HK-2 (cell line): ENCODE data around the gene OAS3.
A peak's percentile ranks its signal among the peaks of the same experiment; 100 is the strongest.
"Not testable (repeated sequence)": the region's sequence is repeated elsewhere in the genome, so short reads cannot be mapped to it uniquely, and the experiment has no call there.

Experiments
- DNase-seq: peaks from one replicate; pipeline ENCODE4 v3.0.0-alpha.2; 2018; ENCODE audit not compliant: unreplicated experiment

OAS3 gene

GRCh38 chr12:112937741-112938719 is at the start of gene OAS3:
Gene OAS3 (plus strand): TSS chr12:112938474. CDS start chr12:112938531, 57 bp downstream.
- peak; percentile 78 for DNase-seq

GRCh38 chr12:112891093-112892024 is 46.9 kb upstream of the OAS3 start:
- DNase-seq: no peak

- no peak for DNase-seq
These were observed 45.4 kb upstream of the OAS3 start for GRCh38 chr12:112892856-112893255.

GRCh38 chr12:112894128-112894527 is 44.1 kb upstream of the OAS3 start:
- no peak for DNase-seq

GRCh38 chr12:112898380-112898779 is 39.9 kb upstream of the OAS3 start:
- no peak for DNase-seq

GRCh38 chr12:112900298-112901145 is 37.8 kb upstream of the OAS3 start:
- DNase-seq: peak; percentile 20

GRCh38 chr12:112901271-112901670 is 37.0 kb upstream of the OAS3 start:
- DNase-seq: no peak

GRCh38 chr12:112904571-112904970 is 33.7 kb upstream of the OAS3 start:
- no peak for DNase-seq

GRCh38 chr12:112905451-112906089 is 32.7 kb upstream of the OAS3 start:
- DNase-seq: no peak

GRCh38 chr12:112906712-112907414 is 31.4 kb upstream of the OAS3 start, which contains the start of gene OAS1:
Gene OAS1 (plus strand): TSS chr12:112906962. CDS start chr12:112907040, 78 bp downstream.
- peak; percentile 8 for DNase-seq

GRCh38 chr12:112907415-112908157 is 30.7 kb upstream of the OAS3 start:
- DNase-seq: no peak

GRCh38 chr12:112908548-112908947 is 29.7 kb upstream of the OAS3 start:
- no peak for DNase-seq

GRCh38 chr12:112909693-112910092 is 28.6 kb upstream of the OAS3 start:
- DNase-seq: no peak

- no peak for DNase-seq
These were observed 25.1 kb upstream of the OAS3 start for GRCh38 chr12:112913038-112913688.

- DNase-seq: not testable (repeated sequence)
These were observed 24.4 kb upstream of the OAS3 start for GRCh38 chr12:112913888-112914287.

GRCh38 chr12:112916270-112916669 is 22.0 kb upstream of the OAS3 start:
- DNase-seq: no peak

GRCh38 chr12:112919121-112919520 is 19.2 kb upstream of the OAS3 start:
- DNase-seq: no peak

GRCh38 chr12:112924986-112925385 is 13.3 kb upstream of the OAS3 start:
- DNase-seq: no peak
